Measurements from ENCODE around the gene SLC39A1.

SLC39A1 gene

DNA sequence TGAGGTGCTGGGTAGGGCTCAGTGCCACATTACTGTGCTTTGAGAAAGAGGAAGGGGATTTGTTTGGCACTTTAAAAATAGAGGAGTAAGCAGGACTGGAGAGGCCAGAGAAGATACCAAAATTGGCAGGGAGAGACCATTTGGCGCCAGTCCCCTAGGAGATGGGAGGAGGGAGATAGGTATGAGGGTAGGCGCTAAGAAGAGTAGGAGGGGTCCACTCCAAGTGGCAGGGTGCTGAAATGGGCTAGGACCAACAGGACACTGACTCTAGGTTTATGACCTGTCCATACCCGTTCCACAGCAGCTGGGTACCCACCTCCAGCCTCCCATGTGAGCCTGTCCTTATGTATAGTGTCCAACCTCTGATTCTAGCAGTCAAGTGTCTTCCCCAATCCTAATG lies 3.9 kb downstream of the SLC39A1 start:
- H3K9ac ChIP-seq (ENCODE audit: low read depth, low read length): no peak overlapping the region
- peaks cover 79% of the 10 kb centered on the region for H3K79me2 ChIP-seq (ENCODE audit: insufficient read depth, low read length)
- no peak for ATAC-seq (ENCODE audit: insufficient read depth, low read depth)
- H2AFZ ChIP-seq (ENCODE audit: low read depth, low read length): no peak overlapping the region
- H3K4me3 ChIP-seq (ENCODE audit: low read depth in 1 of 2, low read length in 2 of 2): no peak overlapping the region
- no peak overlapping the region for H3K4me2 ChIP-seq (ENCODE audit: insufficient read depth, low read length)
- no peaks in the 10 kb centered on the region for H3K27me3 ChIP-seq (ENCODE audit: insufficient read depth, low read length, poor library complexity)
- H3K36me3 ChIP-seq (ENCODE audit: insufficient read depth, low read length): peaks cover 38% of the 10 kb centered on the region
- no peak for TF ChIP-seq EZH2 (IDR thresholded peaks at IDR 0.05; ENCODE audit: borderline replicate concordance, low read depth, low read length, severe bottlenecking)
- TF ChIP-seq, protein P1, sequence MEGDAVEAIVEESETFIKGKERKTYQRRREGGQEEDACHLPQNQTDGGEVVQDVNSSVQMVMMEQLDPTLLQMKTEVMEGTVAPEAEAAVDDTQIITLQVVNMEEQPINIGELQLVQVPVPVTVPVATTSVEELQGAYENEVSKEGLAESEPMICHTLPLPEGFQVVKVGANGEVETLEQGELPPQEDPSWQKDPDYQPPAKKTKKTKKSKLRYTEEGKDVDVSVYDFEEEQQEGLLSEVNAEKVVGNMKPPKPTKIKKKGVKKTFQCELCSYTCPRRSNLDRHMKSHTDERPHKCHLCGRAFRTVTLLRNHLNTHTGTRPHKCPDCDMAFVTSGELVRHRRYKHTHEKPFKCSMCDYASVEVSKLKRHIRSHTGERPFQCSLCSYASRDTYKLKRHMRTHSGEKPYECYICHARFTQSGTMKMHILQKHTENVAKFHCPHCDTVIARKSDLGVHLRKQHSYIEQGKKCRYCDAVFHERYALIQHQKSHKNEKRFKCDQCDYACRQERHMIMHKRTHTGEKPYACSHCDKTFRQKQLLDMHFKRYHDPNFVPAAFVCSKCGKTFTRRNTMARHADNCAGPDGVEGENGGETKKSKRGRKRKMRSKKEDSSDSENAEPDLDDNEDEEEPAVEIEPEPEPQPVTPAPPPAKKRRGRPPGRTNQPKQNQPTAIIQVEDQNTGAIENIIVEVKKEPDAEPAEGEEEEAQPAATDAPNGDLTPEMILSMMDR (IDR thresholded peaks at IDR 0.05; ENCODE audit: borderline replicate concordance, extremely low read depth, low read length, poor library complexity, severe bottlenecking): no peak
- H3K27ac ChIP-seq (ENCODE audit: low read length): no peak overlapping the region
- peaks cover 35% of the 10 kb centered on the region for H4K20me1 ChIP-seq (ENCODE audit: insufficient read depth, low read length)
- no peak for DNase-seq
- H3K9me3 ChIP-seq (ENCODE audit: insufficient read depth, low read length, severe bottlenecking): no peaks in the 10 kb centered on the region
- peaks cover 67% of the 10 kb centered on the region for H3K4me1 ChIP-seq (ENCODE audit: insufficient read depth, low read length)

DNA sequence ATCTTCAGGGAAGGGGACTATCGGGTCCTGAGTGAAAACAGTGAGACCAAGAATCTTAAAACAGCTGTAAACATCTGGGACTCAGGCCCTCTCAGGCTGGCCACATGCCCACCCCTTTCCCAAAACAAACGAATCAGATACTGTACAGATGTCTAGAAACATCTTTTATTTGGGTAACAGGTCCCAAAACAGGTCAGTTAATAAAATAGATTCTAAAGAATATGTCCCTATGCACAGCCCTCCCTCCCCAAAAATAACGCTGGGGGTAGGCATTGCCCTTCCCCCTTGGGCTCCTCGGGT lies 4.4 kb downstream of the SLC39A1 start:
- Histone ChIP-seq H3K27ac (ENCODE audit: low read length) (peak overlapping the region; percentile 70), H2AFZ (ENCODE audit: low read depth, low read length) (peak overlapping the region; percentile 64; the same call in 1 of the 2 replicates), H3K27me3 (ENCODE audit: insufficient read depth, low read length, poor library complexity) (no peaks in the 10 kb centered on the region), H3K4me3 (ENCODE audit: low read depth in 1 of 2, low read length in 2 of 2) (peak overlapping the region in 1 of 2 experiments; percentile 100; a peak in 2 of 4 replicates), H3K4me2 (ENCODE audit: insufficient read depth, low read length) (peak overlapping the region; percentile 72), H4K20me1 (ENCODE audit: insufficient read depth, low read length) (peaks cover 40% of the 10 kb centered on the region), H3K4me1 (ENCODE audit: insufficient read depth, low read length) (peaks cover 62% of the 10 kb centered on the region), H3K9ac (ENCODE audit: low read depth, low read length) (peak overlapping the region; percentile 39), H3K79me2 (ENCODE audit: insufficient read depth, low read length) (peaks cover 79% of the 10 kb centered on the region), H3K36me3 (ENCODE audit: insufficient read depth, low read length) (peaks cover 43% of the 10 kb centered on the region), H3K9me3 (ENCODE audit: insufficient read depth, low read length, severe bottlenecking) (no peaks in the 10 kb centered on the region)
- DNase-seq: no peak
- no peak for ATAC-seq (ENCODE audit: insufficient read depth, low read depth)
- TF ChIP-seq, protein P1 (IDR thresholded peaks at IDR 0.05; ENCODE audit: borderline replicate concordance, extremely low read depth, low read length, poor library complexity, severe bottlenecking): no peak
- no peak for TF ChIP-seq EZH2 (IDR thresholded peaks at IDR 0.05; ENCODE audit: borderline replicate concordance, low read depth, low read length, severe bottlenecking)

DNA sequence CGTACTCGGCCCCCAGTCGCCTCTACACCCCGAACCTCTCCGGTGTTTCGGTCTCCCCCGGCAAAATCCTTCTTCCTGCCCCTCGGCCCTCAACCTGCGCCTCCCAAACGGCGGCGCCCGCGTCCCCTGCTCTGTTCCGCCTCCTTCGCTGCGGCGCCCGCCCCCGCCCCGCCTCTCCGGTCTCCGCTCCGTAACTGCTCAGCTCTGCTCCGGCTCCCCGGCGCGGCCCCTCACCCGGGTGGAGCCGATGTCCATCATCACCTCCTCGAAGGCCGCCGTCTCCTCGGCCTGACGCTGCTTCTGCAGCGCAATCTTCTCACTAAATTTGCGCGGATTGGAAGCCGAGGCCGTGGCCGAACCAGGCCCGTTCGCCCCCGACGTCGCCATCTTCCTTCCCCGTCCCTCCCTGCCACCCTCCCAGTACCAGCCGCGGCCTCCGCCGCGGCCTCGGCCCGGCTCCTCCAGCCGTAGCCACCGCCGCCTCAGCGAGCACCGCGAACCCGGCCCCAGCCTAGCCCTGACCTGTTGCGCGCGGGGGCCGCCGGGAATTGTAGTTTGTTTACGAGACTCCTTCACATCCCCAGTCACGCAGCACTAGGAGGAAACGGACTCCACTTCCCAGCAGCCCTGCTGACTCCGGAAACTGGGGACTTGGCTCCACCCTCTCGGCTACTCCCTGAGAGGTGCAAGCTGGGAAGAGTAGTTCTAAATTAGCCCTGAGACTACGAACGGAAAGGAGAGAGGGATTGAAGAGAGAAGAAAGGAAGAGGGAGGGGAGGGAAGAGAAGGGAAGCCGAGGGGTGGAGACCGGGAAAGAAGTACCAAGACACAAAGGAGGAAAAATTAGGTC lies 5.0 kb downstream of the SLC39A1 start, which contains the start of gene CRTC2:
TSS of gene CRTC2 (minus strand) at position 502 of the 850 bp plus-strand sequence. CDS start at position 387, 115 bp downstream.
- peaks cover 46% of the 10 kb centered on the region for H4K20me1 ChIP-seq (ENCODE audit: insufficient read depth, low read length)
- peak; percentile 88 for ATAC-seq (ENCODE audit: insufficient read depth, low read depth)
- H3K9me3 ChIP-seq (ENCODE audit: insufficient read depth, low read length, severe bottlenecking): no peaks in the 10 kb centered on the region
- peak within 1 kb of the TSS; percentile 96 for H3K9ac ChIP-seq (ENCODE audit: low read depth, low read length)
- no peak for TF ChIP-seq EZH2 (IDR thresholded peaks at IDR 0.05; ENCODE audit: borderline replicate concordance, low read depth, low read length, severe bottlenecking)
- TF ChIP-seq, protein P1 (IDR thresholded peaks at IDR 0.05; ENCODE audit: borderline replicate concordance, extremely low read depth, low read length, poor library complexity, severe bottlenecking): no peak
- peak within 1 kb of the TSS; percentile 90 for H3K27ac ChIP-seq (ENCODE audit: low read length)
- H3K4me1 ChIP-seq (ENCODE audit: insufficient read depth, low read length): peaks cover 59% of the 10 kb centered on the region
- H2AFZ ChIP-seq (ENCODE audit: low read depth, low read length): peak within 1 kb of the TSS; percentile 93
- DNase-seq: peak; percentile 99
- peak within 1 kb of the TSS; percentile 94 to 100 for H3K4me3 ChIP-seq (ENCODE audit: low read depth in 1 of 2, low read length in 2 of 2)
- H3K36me3 ChIP-seq (ENCODE audit: insufficient read depth, low read length): peaks cover 49% of the 10 kb centered on the region
- H3K79me2 ChIP-seq (ENCODE audit: insufficient read depth, low read length): peaks cover 79% of the 10 kb centered on the region
- no peaks in the 10 kb centered on the region for H3K27me3 ChIP-seq (ENCODE audit: insufficient read depth, low read length, poor library complexity)
- H3K4me2 ChIP-seq (ENCODE audit: insufficient read depth, low read length): peak within 1 kb of the TSS; percentile 87
